ENCODE results near the gene LY6G5C.
"Not testable (repeated sequence)": the region's sequence is repeated elsewhere in the genome, so short reads cannot be mapped to it uniquely, and the experiment has no call there.

Gene LY6G5C

GRCh38 chr6:31715022-31715958, 34.4 kb upstream of the LY6G5C start, which contains the start of gene LY6G6D:
TSS of gene LY6G6D (plus strand) at chr6:31715348. CDS start at chr6:31715356, 8 bp downstream.
- no peak for DNase-seq

GRCh38 chr6:31713991-31714684, 33.3 kb upstream of the LY6G5C start:
- no peak for DNase-seq

DNA sequence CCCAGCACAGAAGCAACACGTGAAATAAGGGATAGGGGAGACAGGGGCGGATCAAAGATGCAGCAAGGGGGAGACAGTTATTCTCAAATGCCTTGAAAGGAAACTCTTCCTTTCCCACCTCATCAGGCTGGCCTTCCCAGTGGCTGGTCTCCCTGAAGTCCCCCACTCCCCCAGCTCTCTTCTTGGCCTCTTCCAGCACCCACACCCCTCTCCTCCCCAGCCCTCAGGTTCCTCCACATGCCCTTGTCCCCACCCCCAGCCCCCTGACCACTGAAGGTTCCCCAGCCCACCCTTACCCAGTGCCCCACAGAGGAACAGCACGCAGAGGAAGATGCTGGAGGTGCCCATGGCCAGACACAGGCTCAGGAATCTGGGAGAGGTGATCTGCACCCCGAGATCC, 32.6 kb upstream of the LY6G5C start:
- no peak for DNase-seq

DNA sequence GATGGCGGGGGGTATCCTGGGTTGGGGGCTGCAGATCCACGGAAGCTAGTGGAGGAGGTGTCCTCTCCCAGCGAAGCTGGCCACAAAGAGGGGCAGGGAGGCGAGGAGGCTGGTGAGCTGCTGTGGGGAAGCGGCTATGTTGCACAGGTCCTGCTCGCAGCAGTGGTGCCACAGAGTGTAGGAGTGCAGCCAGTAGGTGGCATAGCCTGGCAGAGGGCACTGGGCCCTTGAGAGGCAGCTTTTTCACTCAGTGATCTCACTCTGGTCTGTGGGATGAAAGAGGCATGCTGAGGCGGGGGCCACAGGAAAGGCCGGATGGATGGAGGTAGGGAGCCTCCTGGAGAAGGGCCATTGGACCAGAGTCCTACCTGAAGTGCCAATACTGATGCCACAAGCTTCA, 31.4 kb upstream of the LY6G5C start:
- peak; percentile 66 for DNase-seq

DNA sequence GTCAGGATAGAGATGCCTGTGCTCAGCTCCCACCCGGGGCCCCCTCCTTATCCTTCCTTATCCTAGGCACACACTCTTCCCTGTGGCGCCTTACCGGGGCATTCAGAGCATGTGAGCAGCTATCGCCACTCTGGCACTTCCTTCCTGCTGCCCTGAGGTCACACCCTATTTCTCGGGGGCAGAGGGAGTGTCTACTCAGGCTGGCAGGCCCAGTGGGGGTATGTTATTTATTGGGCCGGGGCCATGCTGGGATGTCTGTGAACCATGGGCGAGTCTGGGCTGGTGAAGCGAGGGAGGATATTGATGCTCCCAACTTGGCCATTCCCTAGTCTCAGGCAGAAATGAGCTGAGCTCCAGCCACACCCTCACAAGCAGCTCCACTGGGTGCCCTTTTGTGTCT, 30.4 kb upstream of the LY6G5C start:
- peak; percentile 92 for DNase-seq

DNA sequence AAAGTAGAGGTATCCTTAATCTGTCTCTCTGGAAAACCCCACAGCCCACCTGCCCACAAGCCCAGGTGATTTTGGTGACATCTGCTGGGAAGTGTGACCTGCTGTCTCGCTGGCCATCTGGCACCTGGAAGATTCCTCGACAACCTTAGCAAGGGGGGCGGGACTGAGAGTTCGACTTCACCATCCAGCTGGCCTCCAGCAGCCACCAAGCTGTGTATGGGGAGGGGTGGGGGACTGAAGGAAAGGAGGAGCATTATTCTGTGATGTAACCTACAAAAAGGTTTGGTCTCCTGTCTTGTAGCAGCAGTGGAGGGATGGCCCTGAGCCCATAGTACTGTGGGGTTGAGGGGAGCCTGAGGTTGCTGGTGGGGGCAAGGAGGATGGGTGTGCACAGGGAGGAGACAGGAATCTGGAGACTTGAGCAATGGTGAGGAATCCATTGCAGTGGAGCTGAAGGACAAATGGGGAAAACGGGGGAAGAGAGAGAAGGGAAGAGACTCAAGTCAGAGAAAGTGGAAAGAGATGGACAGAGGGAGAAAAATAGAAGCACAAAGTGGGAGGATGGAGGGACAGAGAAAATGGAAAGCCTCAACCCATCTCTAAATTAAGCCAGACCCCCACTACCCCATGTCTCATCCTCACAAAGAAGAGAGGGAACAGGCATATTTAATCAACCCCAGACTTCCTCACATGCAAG, 29.8 kb upstream of the LY6G5C start:
- DNase-seq, result no peak

- DNase-seq, result not testable (repeated sequence)
Measured at GRCh38 chr6:31709157-31709556, 28.3 kb upstream of the LY6G5C start.

GRCh38 chr6:31708224-31708623, 27.4 kb upstream of the LY6G5C start:
- no peak for DNase-seq

DNA sequence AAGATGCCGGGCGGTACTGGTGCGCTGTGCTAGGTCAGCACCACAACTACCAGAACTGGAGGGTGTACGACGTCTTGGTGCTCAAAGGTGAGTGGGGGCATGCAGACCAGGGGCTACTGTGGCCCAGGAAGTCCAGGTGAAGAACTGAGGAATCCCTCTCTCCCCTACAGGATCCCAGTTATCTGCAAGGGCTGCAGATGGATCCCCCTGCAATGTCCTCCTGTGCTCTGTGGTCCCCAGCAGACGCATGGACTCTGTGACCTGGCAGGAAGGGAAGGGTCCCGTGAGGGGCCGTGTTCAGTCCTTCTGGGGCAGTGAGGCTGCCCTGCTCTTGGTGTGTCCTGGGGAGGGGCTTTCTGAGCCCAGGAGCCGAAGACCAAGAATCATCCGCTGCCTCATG, 26.8 kb upstream of the LY6G5C start:
- DNase-seq, result no peak

DNA sequence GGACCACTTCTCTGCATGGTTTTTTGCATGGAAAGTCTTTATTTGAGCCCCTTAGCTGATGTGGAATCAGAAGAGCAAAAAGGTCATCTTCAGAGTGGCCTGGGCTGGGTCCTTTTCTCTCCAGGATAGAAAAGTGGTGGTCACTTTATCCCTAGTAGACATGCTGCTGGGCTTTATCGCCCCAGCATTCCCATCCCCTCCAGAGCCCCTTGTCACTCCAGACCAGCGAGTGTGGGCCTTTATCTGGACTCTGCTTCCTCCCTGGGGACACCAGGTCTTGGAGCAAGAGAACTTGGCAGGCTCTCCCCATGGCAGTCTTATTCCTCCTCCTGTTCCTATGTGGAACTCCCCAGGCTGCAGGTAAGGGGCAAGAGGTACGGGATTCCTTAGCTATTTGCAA, 25.7 kb upstream of the LY6G5C start, which contains the start of gene LY6G6F:
Gene LY6G6F (plus strand): TSS at position 268 of the 400 bp plus-strand sequence. CDS start 41 bp downstream, at position 309.
- no peak for DNase-seq

GRCh38 chr6:31705931-31706330, 25.1 kb upstream of the LY6G5C start:
- DNase-seq, result no peak

DNA sequence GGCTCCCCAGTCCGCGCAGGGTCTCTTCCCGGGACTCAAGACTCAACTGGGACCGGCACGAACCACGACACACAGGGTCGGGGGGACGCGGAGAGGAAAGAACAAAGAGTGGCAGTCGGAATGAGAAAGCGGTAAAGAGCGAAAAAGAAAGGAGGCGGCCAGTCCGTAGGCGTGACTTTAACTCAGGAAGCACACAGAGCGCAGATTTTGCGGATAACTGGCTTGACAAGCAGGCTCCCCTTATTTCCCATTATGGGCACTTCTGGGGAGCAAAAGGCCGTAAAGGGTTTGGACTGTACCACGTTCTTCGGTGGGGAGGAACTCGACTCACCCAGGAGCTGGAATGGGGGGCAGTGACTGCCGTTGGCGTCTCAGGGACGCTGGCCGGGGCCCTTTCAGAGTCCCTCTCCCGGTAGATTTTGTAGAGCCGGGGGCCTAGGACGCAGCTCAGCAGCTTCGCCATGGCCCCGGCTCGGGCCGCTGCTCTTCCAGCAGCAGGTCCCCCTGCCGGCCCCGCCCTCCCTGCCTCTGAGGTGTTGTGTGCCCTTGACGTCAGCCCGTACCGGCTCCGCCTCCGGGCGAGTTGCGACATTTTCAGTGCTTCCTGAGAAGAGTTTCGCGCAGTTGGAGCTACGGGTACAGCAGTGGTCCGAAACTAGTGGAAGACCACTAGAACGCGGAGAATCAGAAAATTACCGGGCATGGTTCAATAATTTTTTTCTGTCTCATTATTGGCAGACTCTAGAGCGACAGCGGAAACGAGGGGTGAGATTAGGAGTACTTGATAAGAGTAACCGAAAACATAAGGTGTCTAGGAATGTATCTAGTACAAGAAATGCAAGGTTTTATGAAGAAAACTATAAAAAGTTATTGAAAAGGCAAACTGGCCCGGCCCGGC, 22.2 kb upstream of the LY6G5C start, which contains the start of gene ABHD16A:
Gene ABHD16A (minus strand): TSS at position 506 of the 898 bp plus-strand sequence. CDS start 43 bp downstream, at position 463.
- peak; percentile 98 for DNase-seq

GRCh38 chr6:31702405-31702818, 21.5 kb upstream of the LY6G5C start:
- no peak for DNase-seq

- peak; percentile 67 for DNase-seq
Measured at GRCh38 chr6:31701666-31702404, 21.0 kb upstream of the LY6G5C start.

DNA sequence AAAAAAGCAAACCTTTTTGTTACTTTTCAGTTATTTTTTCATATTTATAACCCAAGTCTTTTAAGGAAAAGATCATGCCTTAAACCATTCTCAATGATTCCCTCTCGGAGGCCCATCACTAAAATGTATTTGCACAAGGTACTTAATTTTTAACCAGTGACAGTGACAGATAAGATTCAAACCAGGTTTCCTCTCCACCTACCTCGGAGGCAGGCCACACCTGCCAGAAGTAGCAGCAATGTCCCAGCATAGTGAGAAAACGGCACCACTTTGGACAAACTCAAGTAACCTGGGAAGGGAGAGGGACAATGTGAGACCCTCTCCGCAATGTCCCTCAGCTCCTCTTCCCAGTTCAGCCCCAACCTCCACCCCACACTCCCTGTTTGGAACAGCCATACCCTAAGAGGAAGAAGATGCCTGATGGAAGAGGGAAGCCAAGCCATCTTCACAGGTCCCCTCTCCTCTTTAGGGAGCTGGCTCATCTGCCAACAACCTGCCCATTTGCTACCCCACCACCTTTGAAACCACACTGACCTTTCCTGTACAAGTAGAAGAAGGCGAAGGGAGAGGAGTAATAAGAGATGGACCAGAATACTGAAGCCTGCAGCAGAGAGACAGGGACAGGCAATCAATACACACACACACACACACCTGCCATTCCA, 20.0 kb upstream of the LY6G5C start:
- no peak for DNase-seq

- DNase-seq, result no peak
Measured at GRCh38 chr6:31697555-31697954, 16.7 kb upstream of the LY6G5C start.

DNA sequence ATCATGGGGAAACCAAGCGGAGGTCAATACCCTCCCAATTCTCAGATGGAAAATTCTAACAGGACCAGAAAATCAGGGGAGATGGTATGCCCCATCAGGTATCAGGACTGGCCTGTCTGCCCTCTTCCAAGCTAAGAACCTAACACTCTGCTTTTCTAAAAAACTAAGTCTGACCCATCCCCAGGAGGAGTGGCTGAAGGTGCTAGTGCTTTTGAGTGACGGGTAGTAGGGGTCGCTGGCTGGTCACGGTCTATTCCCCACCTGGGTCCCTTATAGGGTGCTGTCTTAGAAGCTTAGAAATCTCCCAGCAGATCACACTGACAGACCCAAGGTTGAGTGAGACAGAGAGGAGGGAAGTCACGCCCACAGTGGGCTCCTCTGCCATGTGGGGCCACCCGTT, 12.7 kb upstream of the LY6G5C start:
- DNase-seq, result no peak

- DNase-seq, result no peak
Measured at GRCh38 chr6:31692886-31693285, 12.0 kb upstream of the LY6G5C start.

GRCh38 chr6:31692353-31692752, 11.5 kb upstream of the LY6G5C start:
- no peak for DNase-seq

GRCh38 chr6:31691564-31692108, 10.8 kb upstream of the LY6G5C start:
- no peak for DNase-seq

All from hematopoietic multipotent progenitor cell treated with erythropoietin and hydrocortisone succinate and interleukin-3 and kit ligand, for 8 days (in vitro differentiated cells).